ENCODE measurements around the gene SRBD1.

- TF ChIP-seq CTCF (IDR thresholded peaks at IDR 0.05) (no peak), USF2 (IDR thresholded peaks at IDR 0.05) (no peak), REST (IDR thresholded peaks at IDR 0.05) (no peak), POLR2A (IDR thresholded peaks at IDR 0.05; ENCODE audit: low read length) (no peak), PHF8 (IDR thresholded peaks at IDR 0.05; ENCODE audit: borderline replicate concordance, low read depth) (no peak), CHD4 (IDR thresholded peaks at IDR 0.05; ENCODE audit: borderline replicate concordance) (no peak), CEBPB (IDR thresholded peaks at IDR 0.05) (no peak), ZFP36 (IDR thresholded peaks at IDR 0.05; ENCODE audit: borderline replicate concordance, partially characterized antibody) (no peak), CBX8 (IDR thresholded peaks at IDR 0.05) (no peak)
Observed at GRCh38 chr2:45532181-45532580, 78.9 kb downstream of the SRBD1 start.
